Common myeloid progenitor, CD34-positive (primary cell): ENCODE measurements around the gene UBE3C.
A peak's percentile ranks its signal among the peaks of the same experiment; 100 is the strongest.

Experiments
- CTCF ChIA-PET: fragments of 350-600 bp; sonication (Branson Sonifier 250); formaldehyde crosslinking; loops from one replicate; lab custom pipeline; 2021; ENCODE audit warnings: antibody characterized with exemption; lab: Charles Lee
- POLR2A ChIA-PET: fragments of 350-600 bp; sonication (Branson Sonifier 250); formaldehyde crosslinking; loops from one replicate; lab custom pipeline; 2021; ENCODE audit warnings: antibody characterized with exemption; lab: Charles Lee
- DNase-seq, 3 donors: peaks; one replicate each; pipeline versions ENCODE4 v3.0.0 to v3.0.0-alpha.2; 2013
- H3K27ac ChIP-seq, 2 experiments: 1 replicate in 1 of 2; 2 replicates in 1 of 2; pipeline ENCODE4 v1.7.0; 2013; ENCODE audit warnings: inconsistent platforms in 2 of 2, low read length in 2 of 2, mild to moderate bottlenecking in 2 of 2, low read depth in 1 of 2, moderate library complexity in 1 of 2; ENCODE audit not compliant: severe bottlenecking in 2 of 2, insufficient read depth in 1 of 2, poor library complexity in 1 of 2
- H3K27me3 ChIP-seq, 5 experiments: replicated peaks in 2 of 5; 1 replicate in 3 of 5; 2 replicates in 2 of 5; pipeline versions ENCODE4 v1.6.1 to v1.7.0; 2013; ENCODE audit warnings: low read length in 4 of 5, mild to moderate bottlenecking in 2 of 5, moderate library complexity in 2 of 5, inconsistent platforms in 1 of 5; ENCODE audit not compliant: insufficient read depth in 5 of 5, control insufficient read depth in 4 of 5
- H3K36me3 ChIP-seq, 4 experiments: 1 replicate in 2 of 4; 2 replicates in 2 of 4; pipeline versions ENCODE4 v1.6.1 to v1.7.0; 2013; ENCODE audit warnings: low read length in 3 of 4, control low read depth in 1 of 4, mild to moderate bottlenecking in 1 of 4; ENCODE audit not compliant: control insufficient read depth in 4 of 4, insufficient read depth in 4 of 4
- H3K4me1 ChIP-seq, 4 experiments: 1 replicate in 3 of 4; 2 replicates in 1 of 4; pipeline versions ENCODE4 v1.6.1 to v1.7.1; 2013; ENCODE audit warnings: low read length in 3 of 4, mild to moderate bottlenecking in 3 of 4, control low read depth in 1 of 4, inconsistent platforms in 1 of 4, moderate library complexity in 1 of 4; ENCODE audit not compliant: control insufficient read depth in 4 of 4, insufficient read depth in 4 of 4; ENCODE audit errors: control extremely low read depth in 1 of 4
- H3K4me3 ChIP-seq, 7 experiments: 1 replicate in 4 of 7; 2 replicates in 3 of 7; pipeline versions ENCODE4 v1.5.1 to v1.7.0; 2013; ENCODE audit warnings: mild to moderate bottlenecking in 7 of 7, low read length in 6 of 7, moderate library complexity in 6 of 7, inconsistent platforms in 2 of 7, low read depth in 2 of 7, control low read depth in 1 of 7; ENCODE audit not compliant: insufficient read depth in 4 of 7, control insufficient read depth in 1 of 7; ENCODE audit errors: extremely low read depth in 1 of 7
- H3K9me3 ChIP-seq, 5 experiments: 1 replicate in 4 of 5; 2 replicates in 1 of 5; pipeline versions ENCODE4 v1.6.1 to v1.7.1; 2013; ENCODE audit warnings: low read length in 4 of 5, mild to moderate bottlenecking in 2 of 5, inconsistent platforms in 1 of 5, low read depth in 1 of 5, moderate library complexity in 1 of 5; ENCODE audit not compliant: control insufficient read depth in 4 of 5, insufficient read depth in 2 of 5; ENCODE audit errors: control extremely low read depth in 1 of 5
- WGBS: methylation state at CpG from one replicate; pipeline ENCODE4 v1.1.5; 2013; ENCODE audit not compliant: insufficient coverage; 5-methylcytosine and 5-hydroxymethylcytosine counted together

UBE3C gene

GRCh38 chr7:157292258-157292657, 153.5 kb downstream of the UBE3C start:
- DNase-seq = no peak
- 100% methylated on average over 7 of the region's 9 CpGs for WGBS
- Histone ChIP-seq H3K36me3 (no peaks in the 10 kb centered on the region), H3K9me3 (peaks cover 0 to 3% (median 0%) of the 10 kb centered on the region in 5 experiments), H3K4me3 (no peak overlapping the region), H3K27ac (no peak overlapping the region), H3K27me3 (no peaks in the 10 kb centered on the region), H3K4me1 (peaks cover 0 to 3% (median under 1%) of the 10 kb centered on the region in 4 experiments)
- CTCF ChIA-PET = interaction anchor here (0.6 to 1.5 kb wide), 3 partner anchors 9 to 343 kb away, joined by 3 read pairs; no protein-coding TSS in a partner anchor
- POLR2A ChIA-PET = no interaction called here

GRCh38 chr7:157292770-157293412, 154.2 kb downstream of the UBE3C start:
- H3K9me3 ChIP-seq = peaks cover 0 to 3% (median 0%) of the 10 kb centered on the region in 5 experiments
- ChIA-PET POLR2A (no interaction called here), CTCF (interaction anchor here (0.9 to 1.5 kb wide), 4 partner anchors 9 to 53 kb away, joined by 3 to 5 read pairs (median 3); partner anchors contain the start of gene DNAJB6)
- 92% methylated on average over 26 of the region's 32 CpGs for WGBS
- no peaks in the 10 kb centered on the region for H3K36me3 ChIP-seq
- no peaks in the 10 kb centered on the region for H3K27me3 ChIP-seq
- H3K4me1 ChIP-seq = peaks cover 0 to 6% (median 2%) of the 10 kb centered on the region in 4 experiments
- DNase-seq = no peak
- no peak overlapping the region for H3K4me3 ChIP-seq
- no peak overlapping the region for H3K27ac ChIP-seq

GRCh38 chr7:157293413-157293788, 154.7 kb downstream of the UBE3C start:
- Histone ChIP-seq H3K27me3 (no peaks in the 10 kb centered on the region), H3K4me3 (no peak overlapping the region), H3K27ac (no peak overlapping the region), H3K36me3 (no peaks in the 10 kb centered on the region), H3K4me1 (peaks cover 0 to 11% (median 3%) of the 10 kb centered on the region in 4 experiments), H3K9me3 (peaks cover 0 to 3% (median 0%) of the 10 kb centered on the region in 5 experiments)
- no peak for DNase-seq
- 91% methylated on average over 13 of the region's 13 CpGs for WGBS
- CTCF ChIA-PET = interaction anchor here (1.0 to 1.5 kb wide), 3 partner anchors 8 to 43 kb away, joined by 3 to 6 read pairs (median 5); partner anchors contain the start of gene DNAJB6
- POLR2A ChIA-PET = no interaction called here

- 98% methylated on average over 12 of the region's 12 CpGs for WGBS
- Histone ChIP-seq H3K4me1 (peaks cover 0 to 25% (median 17%) of the 10 kb centered on the region in 4 experiments), H3K36me3 (no peaks in the 10 kb centered on the region), H3K27ac (no peak overlapping the region), H3K27me3 (no peaks in the 10 kb centered on the region), H3K4me3 (no peak overlapping the region), H3K9me3 (no peaks in the 10 kb centered on the region)
- ChIA-PET POLR2A (interaction anchor here (0.6 kb wide), 1 partner anchor 22 kb away, joined by 5 read pairs; no protein-coding TSS in a partner anchor), CTCF (interaction anchor here (1.3 to 1.6 kb wide), 2 partner anchors 9 to 36 kb away, joined by 4 to 6 read pairs; no protein-coding TSS in a partner anchor)
- DNase-seq = no peak
Measured at GRCh38 chr7:157294773-157295172, 156.0 kb downstream of the UBE3C start.

- CTCF ChIA-PET = interaction anchor here (1.6 kb wide), 1 partner anchor 36 kb away, joined by 4 read pairs; no protein-coding TSS in a partner anchor
- Histone ChIP-seq H3K4me1 (peaks cover 0 to 30% (median 23%) of the 10 kb centered on the region in 4 experiments), H3K36me3 (no peaks in the 10 kb centered on the region), H3K27me3 (no peaks in the 10 kb centered on the region), H3K4me3 (no peak overlapping the region), H3K27ac (no peak overlapping the region), H3K9me3 (no peaks in the 10 kb centered on the region)
- WGBS = 95% methylated on average over 11 of the region's 12 CpGs
- POLR2A ChIA-PET = no interaction called here
- no peak for DNase-seq
Measured at GRCh38 chr7:157295338-157295737, 156.6 kb downstream of the UBE3C start.

- H3K4me1 ChIP-seq = peaks cover 5 to 49% (median 41%) of the 10 kb centered on the region in 4 experiments
- no peaks in the 10 kb centered on the region for H3K9me3 ChIP-seq
- DNase-seq = no peak
- CTCF ChIA-PET = interaction anchor here (0.8 to 1.3 kb wide), 4 partner anchors 10 to 41 kb away, joined by 3 to 5 read pairs (median 4); no protein-coding TSS in a partner anchor
- no peak overlapping the region for H3K4me3 ChIP-seq
- H3K27me3 ChIP-seq = no peaks in the 10 kb centered on the region
- WGBS = 93% methylated on average over 11 of the region's 13 CpGs
- POLR2A ChIA-PET = no interaction called here
- no peak overlapping the region for H3K27ac ChIP-seq
- H3K36me3 ChIP-seq = no peaks in the 10 kb centered on the region
Measured at GRCh38 chr7:157297185-157297584, 158.5 kb downstream of the UBE3C start.

GRCh38 chr7:157299317-157299612, 160.5 kb downstream of the UBE3C start:
- H3K9me3 ChIP-seq = no peaks in the 10 kb centered on the region
- no peaks in the 10 kb centered on the region for H3K36me3 ChIP-seq
- no peak overlapping the region for H3K4me3 ChIP-seq
- no peak for DNase-seq
- WGBS = 86% methylated on average over 1 of the region's 3 CpGs
- H3K4me1 ChIP-seq = peaks cover 5 to 62% (median 56%) of the 10 kb centered on the region in 4 experiments
- POLR2A ChIA-PET = interaction anchor here (1.1 kb wide), 1 partner anchor 40 kb away, joined by 3 read pairs; no protein-coding TSS in a partner anchor
- peak overlapping the region; percentile 98 to 99 for H3K27ac ChIP-seq
- CTCF ChIA-PET = interaction anchor here (1.3 to 2.3 kb wide), 3 partner anchors 21 to 46 kb away, joined by 4 to 7 read pairs (median 6); no protein-coding TSS in a partner anchor
- H3K27me3 ChIP-seq = no peaks in the 10 kb centered on the region
